A549 treated with DMSO at 1 μM for 4 hours (cell line): ENCODE data around the gene OR52I2. TPM values are rescaled to one million over a fixed set of nuclear protein-coding genes. Genes with fewer than 3 reads are reported as not detected.

Experiments used
- total RNA-seq: library from RNA; stranded (reverse); fragments of 200-300 nt; extraction: Qiagen RNA extraction; gene quantifications from 5 replicates; pipeline ENCODE4 v1.2.3, GENCODE V29; 2022; ENCODE audit warnings: low read depth

OR52I2 gene
- total RNA-seq, result not detected in 5 replicates

GRCh38 chr11:4581443-4581842, at the start of gene OR52I2:
Gene OR52I2, plus strand, starts transcription at chr11:4581743.

DNA sequence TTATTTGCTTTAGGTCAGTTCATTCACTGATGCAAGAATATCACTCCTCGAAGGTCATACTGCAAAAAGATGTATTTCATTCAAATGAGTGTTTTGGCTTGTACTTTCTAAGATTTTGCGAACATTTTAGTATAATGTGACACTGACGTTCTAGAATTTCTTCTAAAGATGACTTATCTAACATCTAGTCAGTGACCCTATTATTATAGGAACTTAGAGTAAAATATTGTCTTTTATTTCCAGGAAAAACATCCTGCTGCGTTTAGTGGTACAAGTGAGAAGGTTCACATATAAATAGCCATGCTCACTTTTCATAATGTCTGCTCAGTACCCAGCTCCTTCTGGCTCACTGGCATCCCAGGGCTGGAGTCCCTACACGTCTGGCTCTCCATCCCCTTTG, 36.7 kb upstream of the OR52I2 start, which contains the start of gene OR52M1:
Gene OR52M1 (plus strand): TSS at position 301 of the 400 bp plus-strand sequence. CDS start 0 bp downstream, at position 301.

GRCh38 chr11:4593739-4594138, 12.2 kb downstream of the OR52I2 start, which contains the start of gene OR52I1:
Gene OR52I1, plus strand, starts transcription at chr11:4594039. Its CDS starts 0 bp downstream, at chr11:4594039.

DNA sequence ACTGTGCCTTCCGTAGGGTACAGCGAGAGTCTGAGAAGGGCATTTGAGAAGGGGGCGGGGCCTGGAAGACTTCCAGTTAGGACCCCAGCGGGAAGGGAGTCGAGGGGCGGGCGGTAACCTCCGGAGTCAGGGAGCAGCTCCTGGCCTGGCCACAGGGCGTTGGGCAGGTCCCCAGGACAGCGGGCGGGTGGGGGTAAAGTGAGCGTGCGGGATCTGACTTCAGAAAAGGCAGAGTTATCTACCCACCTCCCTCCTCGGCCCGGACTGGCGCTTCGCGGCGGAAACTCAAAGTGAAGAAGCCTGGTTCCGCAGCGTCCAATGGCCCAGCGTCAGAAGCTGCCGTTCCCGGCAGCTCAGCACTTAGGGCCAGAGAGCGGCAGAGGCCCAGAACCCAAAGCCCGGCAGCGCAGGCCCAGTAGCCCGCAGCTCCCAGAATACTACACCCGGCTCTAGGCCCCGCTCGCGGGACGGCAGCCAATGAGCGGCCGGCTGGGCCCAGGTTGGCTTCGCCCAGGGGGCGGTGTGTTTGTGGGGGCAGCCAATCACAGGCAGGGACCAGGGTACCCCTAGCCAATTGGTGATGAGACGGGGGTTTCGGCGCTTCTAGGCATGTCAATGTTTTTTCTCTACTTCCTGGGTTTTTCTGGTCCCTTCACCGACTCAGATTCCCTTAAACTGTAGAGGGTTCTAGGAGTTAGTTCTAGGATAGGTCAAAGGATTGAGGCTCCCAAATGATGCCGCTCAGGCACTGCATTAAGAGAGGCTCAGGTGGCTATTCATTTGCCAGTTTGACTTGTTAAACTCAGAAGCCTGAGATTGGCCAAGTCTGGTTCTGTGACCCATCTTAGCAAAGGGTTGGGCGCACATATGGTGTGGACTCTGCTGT, 26.5 kb downstream of the OR52I2 start, which contains the start of gene TRIM68:
Gene TRIM68 (minus strand): TSS at position 451 of the 886 bp plus-strand sequence. CDS start 2,727 bp downstream, outside the sequence.

GRCh38 chr11:4636962-4637661, 55.6 kb downstream of the OR52I2 start, which contains the start of gene OR51D1:
Gene OR51D1, plus strand, starts transcription at chr11:4637477. Its CDS starts 2,314 bp downstream, at chr11:4639791.

Other genes starting within 250 kb of the OR52I2 start
- not detected in 5 replicates for gene OR52B4, start 213.4 kb upstream of the OR52I2 start, total RNA-seq
- gene TRIM21, start 188.0 kb upstream of the OR52I2 start, total RNA-seq, result 16.7 to 21.8 TPM (median 21.2 TPM) in 5 replicates
- not detected in 5 replicates for gene OR52K2, start 132.4 kb upstream of the OR52I2 start, total RNA-seq
- not detected in 5 replicates for gene OR52K1, start 99.1 kb upstream of the OR52I2 start, total RNA-seq
- gene OR52M1, start 36.6 kb upstream of the OR52I2 start, total RNA-seq, result not detected in 5 replicates
- gene OR52I1, start 12.3 kb downstream of the OR52I2 start, total RNA-seq, result not detected in 5 replicates
- 8.7 to 11.7 TPM (median 10.6 TPM) in 5 replicates for gene TRIM68, start 26.5 kb downstream of the OR52I2 start, total RNA-seq
- gene OR51D1, start 55.7 kb downstream of the OR52I2 start, total RNA-seq, result not detected in 5 replicates
- gene OR51E1, start 62.2 kb downstream of the OR52I2 start, total RNA-seq, result not detected in 5 replicates
- gene OR51E2, start 116.1 kb downstream of the OR52I2 start, total RNA-seq, result not detected in 5 replicates
- gene MMP26, start 123.0 kb downstream of the OR52I2 start, total RNA-seq, result not detected in 5 replicates
- gene OR51F1, start 188.2 kb downstream of the OR52I2 start, total RNA-seq, result not detected in 5 replicates
- not detected in 5 replicates for gene OR52R1, start 222.6 kb downstream of the OR52I2 start, total RNA-seq
- not detected in 5 replicates for gene OR51F2, start 239.6 kb downstream of the OR52I2 start, total RNA-seq